CD4-positive, alpha-beta T cell treated with Interleukin-21 for 1 hour (primary cell): ENCODE data around the gene ANKRD16.
"Not testable (repeated sequence)": the region's sequence is repeated elsewhere in the genome, so short reads cannot be mapped to it uniquely, and the experiment has no call there.

ENCODE experiments used
- DNase-seq: peaks from one replicate; pipeline ENCODE4 v3.0.0-alpha.2; 2020

ANKRD16 gene

GRCh38 chr10:5902511-5903274, 13.0 kb upstream of the ANKRD16 start:
- no peak for DNase-seq

- DNase-seq = no peak
These were observed 10.6 kb upstream of the ANKRD16 start for GRCh38 chr10:5900247-5900646.

- no peak for DNase-seq
These were observed 8.5 kb upstream of the ANKRD16 start for GRCh38 chr10:5898163-5898562.

GRCh38 chr10:5897504-5897903, 7.8 kb upstream of the ANKRD16 start:
- DNase-seq = no peak

GRCh38 chr10:5897053-5897340, 7.3 kb upstream of the ANKRD16 start:
- DNase-seq = no peak

- no peak for DNase-seq
These were observed 6.7 kb upstream of the ANKRD16 start for GRCh38 chr10:5896208-5897052.

- no peak for DNase-seq
These were observed 6.1 kb upstream of the ANKRD16 start for GRCh38 chr10:5895804-5896203.

GRCh38 chr10:5895365-5895764, 5.7 kb upstream of the ANKRD16 start:
- DNase-seq = no peak

GRCh38 chr10:5894873-5895272, 5.2 kb upstream of the ANKRD16 start:
- DNase-seq = no peak

GRCh38 chr10:5894403-5894802, 4.7 kb upstream of the ANKRD16 start:
- no peak for DNase-seq

GRCh38 chr10:5893321-5893720, 3.6 kb upstream of the ANKRD16 start:
- no peak for DNase-seq

GRCh38 chr10:5892007-5892406, 2.3 kb upstream of the ANKRD16 start:
- no peak for DNase-seq

- DNase-seq = no peak
These were observed 1.3 kb upstream of the ANKRD16 start for GRCh38 chr10:5891009-5891408.

GRCh38 chr10:5890452-5890915, 791 bp upstream of the ANKRD16 start:
- DNase-seq = peak; percentile 22

- DNase-seq = peak; percentile 35
These were observed 660 bp downstream of the ANKRD16 start for GRCh38 chr10:5888843-5889623.

- no peak for DNase-seq
These were observed 1.3 kb downstream of the ANKRD16 start for GRCh38 chr10:5888351-5888750.

- DNase-seq = no peak
These were observed 2.1 kb downstream of the ANKRD16 start for GRCh38 chr10:5887641-5888040.

- DNase-seq = no peak
These were observed 2.7 kb downstream of the ANKRD16 start for GRCh38 chr10:5887029-5887428.

GRCh38 chr10:5885619-5886018, 4.1 kb downstream of the ANKRD16 start:
- no peak for DNase-seq

- no peak for DNase-seq
These were observed 6.7 kb downstream of the ANKRD16 start for GRCh38 chr10:5882961-5883360.

GRCh38 chr10:5877041-5877440, 12.7 kb downstream of the ANKRD16 start:
- DNase-seq = not testable (repeated sequence)

- DNase-seq = no peak
These were observed 13.4 kb downstream of the ANKRD16 start for GRCh38 chr10:5876181-5876768.

GRCh38 chr10:5873515-5873995, 16.1 kb downstream of the ANKRD16 start:
- DNase-seq = peak; percentile 75
